Erythroblast (primary cell): ENCODE results near the gene PLIN1.
"Not testable (repeated sequence)": the region's sequence is repeated elsewhere in the genome, so short reads cannot be mapped to it uniquely, and the experiment has no call there.

Experiments
- DNase-seq, 2 experiments: peaks; one replicate each; lab custom pipeline; 2025; lab: John Stamatoyannopoulos, UW
- GATA1 ChIP-seq: IDR thresholded peaks from 2 replicates; pipeline ENCODE4 v1.6.1; 2011; ENCODE audit warnings: low read depth, mild to moderate bottlenecking, control low read depth, low read length, moderate library complexity
- POLR2A ChIP-seq: IDR thresholded peaks from 2 replicates; pipeline ENCODE4 v1.6.1; 2011; ENCODE audit warnings: mild to moderate bottlenecking, low read length

The PLIN1 gene, protein sequence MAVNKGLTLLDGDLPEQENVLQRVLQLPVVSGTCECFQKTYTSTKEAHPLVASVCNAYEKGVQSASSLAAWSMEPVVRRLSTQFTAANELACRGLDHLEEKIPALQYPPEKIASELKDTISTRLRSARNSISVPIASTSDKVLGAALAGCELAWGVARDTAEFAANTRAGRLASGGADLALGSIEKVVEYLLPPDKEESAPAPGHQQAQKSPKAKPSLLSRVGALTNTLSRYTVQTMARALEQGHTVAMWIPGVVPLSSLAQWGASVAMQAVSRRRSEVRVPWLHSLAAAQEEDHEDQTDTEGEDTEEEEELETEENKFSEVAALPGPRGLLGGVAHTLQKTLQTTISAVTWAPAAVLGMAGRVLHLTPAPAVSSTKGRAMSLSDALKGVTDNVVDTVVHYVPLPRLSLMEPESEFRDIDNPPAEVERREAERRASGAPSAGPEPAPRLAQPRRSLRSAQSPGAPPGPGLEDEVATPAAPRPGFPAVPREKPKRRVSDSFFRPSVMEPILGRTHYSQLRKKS

DNA sequence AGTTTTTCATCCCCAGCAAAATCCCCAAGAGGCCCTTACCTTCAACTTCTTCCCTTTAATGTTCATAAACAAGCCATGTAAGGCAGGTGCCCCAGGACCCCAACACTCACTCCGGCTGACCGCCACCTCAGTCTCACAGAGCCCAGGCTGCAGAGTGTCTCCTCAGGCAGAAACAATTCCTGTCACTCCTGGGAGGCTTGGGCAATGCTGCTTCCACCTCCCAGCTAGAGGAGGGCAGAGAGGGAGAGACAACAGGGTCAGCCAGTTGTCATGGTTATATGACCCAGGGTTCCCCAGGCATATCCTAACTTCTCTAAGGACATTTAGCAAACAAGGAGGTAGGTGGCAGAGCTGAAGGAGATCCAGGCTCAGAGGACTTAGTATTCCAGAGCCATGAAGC is at the start of gene PLIN1:
Gene PLIN1, minus strand, starts transcription at position 156 of the 400 bp plus-strand sequence. CDS start 1,878 bp downstream, outside the sequence.
- TF ChIP-seq POLR2A (no peak), GATA1 (no peak)
- no peak for DNase-seq

DNA sequence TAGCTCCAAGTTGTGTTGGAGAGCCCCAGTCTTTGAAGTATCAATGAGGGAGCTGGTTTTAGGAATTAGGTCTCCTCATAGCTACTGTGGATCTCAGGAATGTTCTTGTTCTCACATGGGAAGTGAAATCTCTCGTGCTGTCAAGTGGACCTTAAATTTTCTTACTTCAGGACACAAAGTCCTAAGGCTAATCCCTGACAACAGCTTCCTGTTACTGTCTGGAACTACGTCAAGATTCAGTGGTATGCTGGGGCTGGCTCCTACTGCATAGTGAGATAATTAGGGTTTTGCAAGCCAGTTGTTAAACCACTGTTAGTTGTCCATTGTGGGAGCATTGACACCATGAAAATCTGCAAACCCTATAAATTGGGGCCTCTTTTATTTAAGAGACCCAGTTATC is 49.1 kb upstream of the PLIN1 start:
- DNase-seq, result no peak
- no peak for TF ChIP-seq POLR2A
- TF ChIP-seq GATA1, result no peak

DNA sequence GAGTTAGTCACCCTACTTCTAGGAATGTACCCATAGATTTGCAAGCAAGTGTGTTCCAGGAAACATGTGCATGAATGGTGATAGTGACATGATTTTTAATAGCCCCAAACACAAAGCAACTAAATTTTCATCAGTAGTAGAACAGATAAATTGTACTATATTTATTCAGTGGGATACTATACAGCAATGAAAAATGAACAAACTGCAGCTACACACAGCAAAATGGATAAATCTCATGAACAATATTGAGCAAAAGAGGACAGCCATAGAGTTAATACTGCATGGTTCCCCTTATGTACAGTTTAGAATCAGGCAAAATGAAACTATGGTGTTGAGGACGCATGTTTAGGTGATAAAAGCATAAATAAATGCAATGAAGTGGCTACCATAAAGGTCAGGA is 45.9 kb upstream of the PLIN1 start:
- DNase-seq, result no peak
- no peak for TF ChIP-seq GATA1
- TF ChIP-seq POLR2A, result no peak

DNA sequence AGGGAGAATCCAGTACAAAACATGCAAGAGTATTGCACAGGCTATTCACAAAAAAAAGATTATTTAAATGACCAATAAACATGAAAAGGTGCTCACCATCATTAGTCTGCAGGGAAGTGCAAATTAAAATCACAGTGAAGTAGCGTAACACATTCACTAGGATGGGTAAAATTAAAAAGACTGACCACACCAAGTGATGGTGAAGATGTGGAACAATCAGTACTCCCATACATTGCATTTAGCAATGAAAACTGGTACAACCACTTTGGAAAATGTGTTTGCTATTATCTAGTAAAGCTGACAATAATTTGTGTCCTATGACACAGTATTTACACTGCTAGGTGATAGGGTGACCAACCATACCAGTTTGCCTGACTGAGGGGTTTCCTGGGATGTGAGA is 45.5 kb upstream of the PLIN1 start:
- no peak for DNase-seq
- TF ChIP-seq POLR2A (no peak), GATA1 (no peak)

DNA sequence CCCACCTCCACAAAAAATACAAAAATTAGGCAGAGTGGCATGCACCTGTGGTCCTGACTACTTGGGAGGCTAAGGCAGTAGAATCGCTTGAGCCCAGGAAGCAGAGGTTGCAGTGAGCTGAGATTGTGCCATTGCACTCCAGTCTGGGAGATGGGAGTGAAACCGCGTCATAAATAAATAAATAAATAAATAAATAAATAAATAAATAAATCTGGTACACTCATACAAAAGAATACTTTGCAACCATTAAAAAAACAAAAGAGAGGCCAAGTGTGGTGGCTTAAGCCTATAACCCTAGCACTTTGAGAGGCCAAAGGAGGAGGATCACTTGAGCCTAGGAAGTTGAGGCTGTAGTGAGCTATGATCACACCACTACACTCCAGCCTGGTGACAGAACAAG is 43.9 kb upstream of the PLIN1 start:
- DNase-seq, result no peak
- TF ChIP-seq GATA1 (no peak), POLR2A (no peak)

DNA sequence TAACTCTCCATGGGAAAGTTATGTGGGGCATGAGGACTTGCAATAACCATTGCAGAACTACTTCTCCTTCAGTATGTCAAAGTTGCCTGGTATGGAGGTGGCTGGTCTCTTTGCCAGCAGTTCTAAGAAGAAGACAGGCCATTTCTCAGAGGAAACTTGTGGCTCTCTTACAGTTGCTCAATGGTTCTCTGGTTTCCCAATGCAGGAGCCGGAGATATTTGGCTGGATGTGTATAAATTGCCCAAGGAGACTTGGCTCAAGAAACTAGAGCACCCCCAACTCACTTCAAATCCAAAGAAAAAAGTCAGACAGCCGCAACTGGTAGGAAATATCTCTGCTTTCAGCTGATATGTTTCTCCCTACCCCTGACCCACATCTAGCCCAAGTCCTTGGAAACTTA is 35.6 kb upstream of the PLIN1 start:
- TF ChIP-seq POLR2A (no peak), GATA1 (no peak)
- DNase-seq, result no peak

DNA sequence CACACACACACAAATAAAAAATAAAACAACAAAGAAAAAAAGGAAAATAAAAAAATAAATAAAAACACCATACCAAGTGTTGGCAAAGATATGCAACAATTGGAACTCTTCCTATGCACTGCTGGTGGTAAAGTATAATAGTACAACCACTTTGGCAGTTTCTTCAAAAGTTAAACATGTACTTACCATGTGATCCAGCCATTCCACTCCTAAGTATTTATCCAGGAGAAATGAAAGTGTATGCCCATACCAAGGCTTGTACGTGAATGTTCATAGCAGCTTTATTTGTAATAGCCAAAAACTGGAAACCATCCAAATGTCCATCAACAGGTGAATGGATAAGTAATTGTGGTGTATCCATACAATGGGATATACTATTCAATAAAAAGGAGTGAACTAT is 28.4 kb upstream of the PLIN1 start:
- no peak for DNase-seq
- TF ChIP-seq POLR2A, result no peak
- TF ChIP-seq GATA1, result no peak

DNA sequence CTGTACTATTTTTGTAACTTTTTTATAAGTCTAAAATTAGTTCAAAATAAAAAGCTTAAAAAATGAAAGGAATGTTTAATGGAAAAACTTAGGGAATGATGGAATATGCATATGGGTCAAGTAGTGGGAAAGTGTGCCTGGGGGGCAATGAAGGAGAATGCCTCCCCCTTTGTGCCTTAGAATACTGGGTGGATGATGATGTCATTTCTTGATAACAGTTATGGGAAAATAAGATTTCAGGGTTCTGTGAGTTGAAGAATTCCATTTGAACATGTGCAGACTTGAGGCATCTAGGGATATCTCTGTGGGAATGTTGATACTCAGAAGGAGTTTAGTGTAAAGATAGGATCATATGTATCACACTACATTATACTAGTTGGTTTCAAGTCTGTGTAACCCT is 25.2 kb upstream of the PLIN1 start:
- no peak for TF ChIP-seq POLR2A
- no peak for TF ChIP-seq GATA1
- DNase-seq, result no peak

DNA sequence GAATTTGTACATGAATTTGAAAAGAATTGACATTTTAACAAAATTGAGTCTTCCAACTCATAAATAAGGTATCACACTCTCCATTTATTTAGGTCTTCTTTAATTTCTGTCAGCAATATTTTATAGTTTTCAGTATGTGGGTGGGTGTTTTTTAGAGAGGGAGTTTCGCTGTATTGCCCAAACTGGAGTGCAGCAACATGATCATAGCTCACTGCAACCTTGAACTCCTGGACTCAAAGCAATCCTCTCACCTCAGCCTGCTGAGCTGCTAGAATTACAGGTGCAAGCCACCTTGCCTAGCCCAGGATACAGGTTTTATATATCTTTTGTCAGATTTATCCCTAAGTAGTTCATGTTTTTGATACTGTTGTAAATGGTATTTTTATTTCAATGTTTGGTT is 16.0 kb upstream of the PLIN1 start:
- TF ChIP-seq GATA1 (no peak), POLR2A (no peak)
- no peak for DNase-seq

DNA sequence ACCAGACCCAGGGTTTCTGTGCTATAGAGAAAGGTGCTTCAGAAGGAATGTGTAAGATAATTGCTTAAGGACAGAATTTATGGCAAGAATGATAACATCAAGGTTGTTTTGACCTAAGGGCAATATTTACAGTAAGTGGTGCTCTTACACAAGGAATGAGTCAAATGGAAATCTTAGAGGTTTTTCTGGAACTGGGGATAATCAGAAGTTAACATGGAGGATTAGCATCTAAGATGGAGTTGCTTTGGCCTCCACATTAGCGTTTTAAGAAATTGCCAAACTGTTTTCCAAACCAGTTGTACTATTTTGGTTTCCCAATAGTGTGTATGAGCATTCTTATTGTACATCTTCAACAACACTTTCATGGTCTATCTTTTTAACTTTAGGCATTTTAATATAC is 14.5 kb upstream of the PLIN1 start:
- DNase-seq, result no peak
- TF ChIP-seq POLR2A (no peak), GATA1 (no peak)

DNA sequence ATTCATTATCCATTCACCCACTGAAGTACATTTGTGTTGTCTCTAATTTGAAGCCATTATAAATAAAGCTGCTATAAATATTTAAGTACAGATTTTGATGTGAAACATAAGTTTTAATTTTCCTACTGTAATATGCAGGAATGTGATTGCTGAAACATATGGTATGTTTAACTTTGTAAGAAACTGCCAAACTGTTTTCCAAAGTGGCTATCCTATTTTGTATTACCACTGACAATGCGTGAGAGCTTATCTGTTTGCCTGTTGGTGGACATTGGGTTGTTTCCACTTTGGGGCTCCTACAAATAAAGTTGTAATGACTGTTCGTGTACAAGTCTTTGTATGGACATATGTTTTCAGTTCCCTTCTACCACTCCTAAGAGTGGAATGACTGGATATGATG is 13.9 kb upstream of the PLIN1 start:
- no peak for TF ChIP-seq GATA1
- TF ChIP-seq POLR2A, result no peak
- DNase-seq, result no peak

DNA sequence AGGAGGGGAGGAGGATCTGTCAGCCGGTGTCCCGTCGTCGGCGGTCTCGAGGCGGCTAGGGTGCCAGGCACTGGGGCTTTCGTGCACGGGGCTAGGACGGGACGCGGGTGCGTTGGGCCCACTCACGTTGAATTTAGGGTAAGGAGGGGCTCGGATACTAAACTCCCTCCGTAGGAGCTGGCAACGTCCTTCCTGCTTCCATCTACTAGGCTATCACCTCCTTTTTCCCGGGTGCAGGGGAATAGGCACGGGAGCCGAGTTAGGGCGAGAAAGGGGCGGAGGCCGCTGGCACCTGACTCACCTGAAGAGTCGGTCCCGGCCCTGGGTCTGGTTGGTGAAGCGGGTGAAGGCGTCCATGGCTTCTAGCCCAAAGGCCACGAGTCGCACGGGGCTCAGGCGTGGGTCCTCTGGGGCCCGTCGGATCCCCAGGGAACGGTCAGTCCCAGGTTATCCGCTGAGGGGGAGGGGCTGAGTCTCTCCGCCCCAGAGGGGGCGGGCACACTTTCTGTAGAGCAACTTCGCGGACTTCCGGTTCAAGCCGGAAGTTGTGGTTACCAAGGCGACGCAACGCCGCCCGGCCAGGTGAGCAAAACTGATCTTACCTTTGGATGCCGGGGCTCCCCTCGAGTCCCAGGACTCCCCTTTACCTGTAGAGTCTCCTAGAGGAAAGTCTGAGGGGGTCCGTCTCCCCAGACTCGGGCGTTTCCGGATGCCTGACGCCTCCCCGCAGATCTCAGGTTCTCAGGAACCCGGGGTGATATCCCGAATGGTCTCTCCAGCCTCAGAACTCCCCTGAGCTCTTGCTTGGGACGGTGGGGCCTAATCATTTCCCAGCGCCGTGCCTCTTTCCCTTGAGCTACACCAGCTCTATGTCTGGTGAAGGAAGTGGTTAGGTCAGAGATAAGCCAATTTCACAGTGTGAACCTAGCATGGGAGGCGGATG is 11.4 kb upstream of the PLIN1 start, which contains the start of the genes PEX11A and WDR93:
Gene PEX11A, minus strand, starts transcription at position 479 of the 943 bp plus-strand sequence. Its CDS starts 122 bp downstream, at position 357.
Gene WDR93, plus strand, starts transcription at position 536 of the 943 bp plus-strand sequence. CDS start 10,936 bp downstream, outside the sequence.
- DNase-seq, result peak; percentile 73 to 75
- TF ChIP-seq POLR2A (no peak), GATA1 (no peak)

DNA sequence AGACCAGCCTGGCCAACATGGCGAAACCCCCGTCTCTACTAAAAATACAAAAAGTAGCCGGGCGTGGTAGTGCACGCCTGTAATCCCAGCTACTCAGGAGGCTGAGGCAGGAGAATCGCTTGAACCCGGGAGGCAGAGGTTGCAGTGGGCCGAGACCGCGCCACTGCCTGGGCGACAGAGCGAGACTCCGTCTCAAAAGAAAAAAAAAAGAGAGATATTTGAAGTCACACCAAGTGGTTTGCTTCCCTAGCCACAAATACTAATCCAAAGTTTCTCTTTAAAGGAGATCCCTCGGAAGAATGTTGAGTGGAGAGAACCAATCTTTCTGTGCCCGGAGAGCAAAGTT is 10.7 kb upstream of the PLIN1 start:
- not testable (repeated sequence) for DNase-seq

DNA sequence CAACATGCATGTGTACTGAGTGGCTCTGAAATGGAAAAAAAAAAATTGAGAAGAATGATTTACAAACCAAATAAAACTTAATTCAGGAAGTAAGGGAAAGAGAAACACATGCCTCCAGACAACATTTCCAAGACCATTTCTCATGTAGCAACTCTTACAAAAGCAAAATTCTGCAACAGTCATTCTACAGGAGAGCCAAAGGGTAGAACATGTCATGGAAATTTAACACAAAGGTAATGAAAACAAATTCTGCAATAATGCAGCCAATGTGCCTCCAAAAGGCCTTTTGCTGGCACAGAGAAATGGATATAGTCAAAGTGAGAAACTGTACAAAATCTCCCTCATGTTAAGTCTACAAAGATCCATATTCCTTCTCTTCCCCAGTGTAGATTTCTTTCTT is 7.4 kb upstream of the PLIN1 start:
- no peak for DNase-seq
- no peak for TF ChIP-seq POLR2A
- no peak for TF ChIP-seq GATA1
